H1 (cell line): ENCODE results near the gene MAP2K5. TPM values are rescaled to one million over a fixed set of nuclear protein-coding genes. Genes with fewer than 3 reads are reported as not detected.

ENCODE experiments used
- CTCF ChIA-PET: fragments of 300-600 bp; sonication (Branson Sonifier 250); formaldehyde crosslinking; loops from one replicate; lab custom pipeline; 2021; ENCODE audit not compliant: partially characterized antibody; lab: Charles Lee
- POLR2A ChIA-PET: fragments of 300-600 bp; sonication (Branson Sonifier 250); formaldehyde crosslinking; loops from one replicate; lab custom pipeline; 2021; ENCODE audit warnings: inconsistent platforms; ENCODE audit not compliant: partially characterized antibody; lab: Charles Lee
- DNase-seq, 2 experiments: peaks; one replicate each; pipeline versions ENCODE4 v3.0.0 to v3.0.0-alpha.2; 2010 to 2022; ENCODE audit warnings: low spot score in 2 of 2, low read depth in 1 of 2, mixed read lengths in 1 of 2
- FAIRE-seq: peaks from 2 replicates; lab custom pipeline; 2011; peaks lifted over from hg19 to GRCh38; lab: Jason Lieb, UNC
- H2AFZ ChIP-seq: 2 replicates; pipeline ENCODE4 v1.8.1; 2012; ENCODE audit warnings: low read length, inconsistent platforms
- H2AK5ac ChIP-seq: 2 replicates; pipeline ENCODE4 v1.6.1; 2013; ENCODE audit warnings: low read depth, low read length
- H2BK120ac ChIP-seq: replicated peaks from 2 replicates; pipeline ENCODE3; 2013; ENCODE audit warnings: low read depth, low read length, inconsistent platforms
- H2BK12ac ChIP-seq: 2 replicates; pipeline ENCODE4 v1.6.1; 2013; ENCODE audit warnings: low read depth, low read length
- H2BK15ac ChIP-seq: 2 replicates; pipeline ENCODE4 v1.6.1; 2013; ENCODE audit warnings: low read length
- H2BK20ac ChIP-seq: 2 replicates; pipeline ENCODE4 v1.6.1; 2013; ENCODE audit warnings: low read length
- H2BK5ac ChIP-seq: 2 replicates; pipeline ENCODE4 v1.6.1; 2013; ENCODE audit warnings: low read depth, low read length
- H3K14ac ChIP-seq: 2 replicates; pipeline ENCODE4 v1.6.1; 2013; ENCODE audit warnings: inconsistent platforms; ENCODE audit not compliant: insufficient read length
- H3K18ac ChIP-seq: 2 replicates; pipeline ENCODE4 v1.6.1; 2013; ENCODE audit warnings: low read length; ENCODE audit errors: extremely low read depth
- H3K23ac ChIP-seq: 2 replicates; pipeline ENCODE4 v1.6.1; 2013; ENCODE audit warnings: inconsistent platforms; ENCODE audit not compliant: insufficient read length
- H3K23me2 ChIP-seq: 2 replicates; pipeline ENCODE4 v1.6.1; 2013; ENCODE audit warnings: low read depth, low read length
- H3K27ac ChIP-seq: 2 replicates; pipeline ENCODE4 v1.6.1; 2011; ENCODE audit warnings: low read depth, low read length, inconsistent platforms
- H3K27me3 ChIP-seq, 4 experiments: replicated peaks in 1 of 4; 1 replicate in 1 of 4; 2 replicates in 3 of 4; pipeline versions ENCODE4 v1.6.1 to v1.8.1; 2011 to 2013; ENCODE audit warnings: low read length in 3 of 4, mild to moderate bottlenecking in 3 of 4, inconsistent platforms in 2 of 4, mixed read lengths in 2 of 4, moderate library complexity in 1 of 4; ENCODE audit not compliant: control insufficient read depth in 3 of 4, insufficient read depth in 3 of 4; ENCODE audit errors: extremely low read depth in 1 of 4
- H3K36me3 ChIP-seq, 4 experiments: 2 replicates each; pipeline versions ENCODE4 v1.6.1 to v1.8.1; 2011 to 2013; ENCODE audit warnings: mild to moderate bottlenecking in 4 of 4, low read length in 3 of 4, moderate library complexity in 2 of 4, control low read depth in 1 of 4, inconsistent platforms in 1 of 4; ENCODE audit not compliant: insufficient read depth in 4 of 4, control insufficient read depth in 2 of 4
- H3K4ac ChIP-seq: replicated peaks from 2 replicates; pipeline ENCODE3; 2013; ENCODE audit warnings: low read length, low read depth, mixed read lengths, inconsistent platforms; ENCODE audit not compliant: insufficient read length
- H3K4me1 ChIP-seq, 4 experiments: replicated peaks in 1 of 4; 1 replicate in 1 of 4; 2 replicates in 3 of 4; pipeline versions ENCODE4 v1.6.1 to v1.8.1; 2011 to 2013; ENCODE audit warnings: low read length in 3 of 4, inconsistent platforms in 2 of 4, mixed read lengths in 1 of 4; ENCODE audit not compliant: insufficient read depth in 4 of 4, control insufficient read depth in 3 of 4
- H3K4me2 ChIP-seq, 2 experiments: 2 replicates each; pipeline versions ENCODE4 v1.6.1 to v1.8.1; 2011 to 2013; ENCODE audit warnings: low read depth in 2 of 2, low read length in 2 of 2, control low read depth in 1 of 2, inconsistent platforms in 1 of 2, mild to moderate bottlenecking in 1 of 2; ENCODE audit not compliant: insufficient read depth in 1 of 2
- H3K4me3 ChIP-seq, 4 experiments: fragments of 200-600, 300-600 bp in 1 of 4; sonication (generic), shearing (Covaris generic), sonication (Bioruptor Twin) in 1 of 4; 2 replicates each; pipeline versions ENCODE4 v1.5.1 to v1.8.1; 2011 to 2016; ENCODE audit warnings: low read length in 4 of 4, low read depth in 3 of 4, control low read depth in 2 of 4, inconsistent platforms in 2 of 4, mild to moderate bottlenecking in 2 of 4, mixed read lengths in 1 of 4, moderate library complexity in 1 of 4; ENCODE audit not compliant: insufficient read depth in 2 of 4; ENCODE audit errors: extremely low read depth in 1 of 4
- H3K56ac ChIP-seq: replicated peaks from 2 replicates; pipeline ENCODE3; 2013; ENCODE audit warnings: low read depth, mild to moderate bottlenecking, mixed read lengths, low read length, inconsistent platforms; ENCODE audit not compliant: insufficient read length
- H3K79me1 ChIP-seq: 2 replicates; pipeline ENCODE4 v1.6.1; 2013; ENCODE audit warnings: low read depth, low read length, control low read depth
- H3K79me2 ChIP-seq, 2 experiments: 2 replicates each; pipeline versions ENCODE4 v1.6.1 to v1.8.1; 2012 to 2013; ENCODE audit warnings: low read length in 2 of 2, mild to moderate bottlenecking in 2 of 2, inconsistent platforms in 1 of 2; ENCODE audit not compliant: insufficient read depth in 2 of 2, control insufficient read depth in 1 of 2
- H3K9ac ChIP-seq, 4 experiments: replicated peaks in 1 of 4; 1 replicate in 1 of 4; 2 replicates in 3 of 4; pipeline versions ENCODE4 v1.6.1 to v1.8.1; 2011 to 2013; ENCODE audit warnings: low read depth in 3 of 4, low read length in 3 of 4, control low read depth in 2 of 4, mild to moderate bottlenecking in 2 of 4, moderate library complexity in 2 of 4, inconsistent platforms in 1 of 4; ENCODE audit errors: extremely low read depth in 1 of 4
- H3K9me3 ChIP-seq, 2 experiments: 2 replicates each; pipeline versions ENCODE4 v1.6.1 to v1.8.1; 2012 to 2013; ENCODE audit warnings: mild to moderate bottlenecking in 2 of 2, moderate library complexity in 2 of 2, control low read depth in 1 of 2, inconsistent platforms in 1 of 2, low read depth in 1 of 2, low read length in 1 of 2, mixed read lengths in 1 of 2; ENCODE audit not compliant: insufficient read depth in 2 of 2
- H4K20me1 ChIP-seq, 2 experiments: replicated peaks in 1 of 2; 2 replicates each; pipeline versions ENCODE3 to v1.8.1; 2011 to 2013; ENCODE audit warnings: inconsistent platforms in 2 of 2, low read length in 2 of 2, mild to moderate bottlenecking in 1 of 2; ENCODE audit not compliant: insufficient read depth in 2 of 2, control insufficient read depth in 1 of 2
- H4K5ac ChIP-seq: 2 replicates; pipeline ENCODE4 v1.6.1; 2013; ENCODE audit warnings: low read length, low read depth, mixed read lengths, inconsistent platforms; ENCODE audit not compliant: insufficient read length
- H4K8ac ChIP-seq: 2 replicates; pipeline ENCODE4 v1.8.0; 2013; ENCODE audit warnings: mild to moderate bottlenecking, moderate library complexity, low read length, inconsistent platforms; ENCODE audit not compliant: insufficient read depth; ENCODE audit errors: extremely low read depth
- H4K91ac ChIP-seq: replicated peaks from 2 replicates; pipeline ENCODE3; 2013; ENCODE audit warnings: low read length, mixed read lengths, inconsistent platforms; ENCODE audit not compliant: insufficient read length
- CHD1 ChIP-seq: IDR thresholded peaks from 2 replicates; pipeline ENCODE4 v1.6.1; 2012; ENCODE audit warnings: low read depth, low read length, improper control_type of control experiment
- HDAC6 ChIP-seq: IDR thresholded peaks from one replicate; pipeline ENCODE4 v1.7.1; 2012; ENCODE audit warnings: low read depth, mild to moderate bottlenecking, inconsistent platforms, low read length, moderate library complexity
- JUN ChIP-seq: IDR thresholded peaks from 2 replicates; pipeline ENCODE4 v1.6.1; 2011; ENCODE audit warnings: low read depth, mild to moderate bottlenecking, improper control_type of control experiment, low read length
- POLR2AphosphoS5 ChIP-seq: IDR thresholded peaks from 2 replicates; pipeline ENCODE4 v1.6.1; 2011; ENCODE audit warnings: low read depth, low read length
- TAF1 ChIP-seq: IDR thresholded peaks from 2 replicates; pipeline ENCODE4 v1.6.1; 2011; ENCODE audit warnings: mild to moderate bottlenecking, low read depth, low read length
- TCF12 ChIP-seq: IDR thresholded peaks from 2 replicates; pipeline ENCODE4 v1.6.1; 2011; ENCODE audit warnings: low read depth, mild to moderate bottlenecking, low read length
- WGBS, 2 experiments: shearing (Covaris generic) in 1 of 2; methylation state at CpG; one replicate each; pipeline versions ENCODE4 v1.1.6 to v1.1.7; 2013 to 2015; ENCODE audit warnings: low lambda C conversion rate in 2 of 2, mixed read lengths in 2 of 2, inconsistent platforms in 1 of 2, low coverage in 1 of 2, missing lambda C conversion rate in 1 of 2; ENCODE audit not compliant: insufficient replicate concordance in 2 of 2, insufficient coverage in 1 of 2, insufficient read length in 1 of 2; ENCODE audit errors: extremely low coverage in 1 of 2, missing lambda C conversion rate in 1 of 2; 5-methylcytosine and 5-hydroxymethylcytosine counted together
- polyA plus RNA-seq, 7 experiments: library from polyadenylated mRNA; depleted of rRNA in 3 of 7; stranded (reverse) in 5 of 7; unstranded in 2 of 7; fragments of >200 nt in 5 of 7; fragments of 200-250 nt in 2 of 7; gene quantifications; 1 replicate in 5 of 7; 2 replicates in 1 of 7; 4 replicates in 1 of 7; pipeline versions ENCODE4 v1.2.1 to v1.2.3, GENCODE V29; 2011 to 2013; ENCODE audit warnings: missing spikeins in 2 of 7, mixed read lengths in 2 of 7
- total RNA-seq: library from RNA; stranded (reverse); fragmentation: NEBNext Ultra II Directional; extraction: Animal tissue kit (Norgen Biotek cat#: 25700); gene quantifications from 2 replicates; pipeline ENCODE4 v1.2.1, GENCODE V29; 2021

The MAP2K5 gene
- total and polyA plus RNA-seq, 2 of the 8 experiments (the other 6 are each of a cell fraction or from before 2014, with no cell fraction given): 4.4 to 15.8 TPM

DNA sequence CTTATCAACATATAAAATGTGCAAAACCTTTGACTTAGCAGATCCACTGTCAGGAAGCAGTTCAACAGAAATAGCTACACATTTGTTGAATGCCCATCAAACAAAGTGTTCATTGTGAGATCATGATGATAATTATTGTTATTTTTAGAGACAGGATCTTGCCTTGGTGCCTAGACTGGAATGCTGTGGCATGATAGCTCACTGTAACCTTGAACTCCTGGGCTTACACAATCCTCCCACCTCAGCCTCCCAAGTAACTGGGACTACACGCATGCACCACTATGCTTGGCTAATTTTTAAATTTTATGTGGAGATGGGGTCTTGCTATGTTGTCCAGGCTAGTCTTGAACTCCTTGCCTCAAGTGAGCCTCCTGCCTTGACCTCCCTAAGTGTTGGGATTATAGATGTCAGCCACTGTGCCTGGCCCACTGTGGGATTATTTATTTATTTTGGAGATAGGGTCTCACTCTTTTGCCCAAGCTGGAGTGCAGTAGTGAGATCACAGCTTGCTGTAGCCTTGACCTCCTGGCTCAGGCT, 8.8 kb downstream of the MAP2K5 start:
- Histone ChIP-seq H3K27me3 (no peaks in the 10 kb centered on the region), H3K4me1 (peaks cover 0 to 18% (median 6%) of the 10 kb centered on the region in 4 experiments; a peak in 6 of 7 replicates), H2BK12ac (no peak overlapping the region), H2BK120ac (no peak overlapping the region), H3K14ac (no peak overlapping the region), H2AK5ac (no peak overlapping the region), H4K20me1 (no peaks in the 10 kb centered on the region), H3K9me3 (no peaks in the 10 kb centered on the region), H3K4ac (no peak overlapping the region), H4K5ac (no peak overlapping the region), H3K23me2 (no peaks in the 10 kb centered on the region), H3K23ac (no peak overlapping the region), H4K8ac (no peak overlapping the region), H3K36me3 (peaks cover 0 to 6% (median 1%) of the 10 kb centered on the region in 4 experiments; a peak in 3 of 8 replicates), H3K4me2 (no peak overlapping the region), H3K79me1 (0 out of 2 replicates have a peak, but pooled peaks cover 2% of the 10 kb centered on the region), H3K9ac (no peak overlapping the region), H2BK15ac (no peak overlapping the region), H3K79me2 (no peaks in the 10 kb centered on the region), H3K56ac (no peak overlapping the region), H2AFZ (no peak overlapping the region), H3K27ac (no peak overlapping the region), H3K18ac (no peak overlapping the region)
- POLR2A ChIA-PET: interaction anchor here (0.7 kb wide), 1 partner anchor 139 kb away, joined by 3 read pairs; no protein-coding TSS in a partner anchor
- CTCF ChIA-PET: interaction anchor here (1.4 kb wide), 1 partner anchor 13 kb away, joined by 4 read pairs; no protein-coding TSS in a partner anchor
- WGBS, 2 experiments: 94% methylated on average over 1 of the region's 1 CpG; no CpG with 5 or more reads in 1 of the 2 experiments
- no peak for DNase-seq
- TF ChIP-seq CHD1 (no peak), HDAC6 (no peak), TAF1 (no peak), JUN (no peak), POLR2AphosphoS5 (no peak), TCF12 (no peak)
- TF ChIP-seq, all 59 proteins: peak for 0
- Histone ChIP-seq H3K4me3 (no peak overlapping the region), H2BK5ac (no peak overlapping the region), H4K91ac (no peak overlapping the region), H2BK20ac (no peak overlapping the region)
- FAIRE-seq: no peak
